Measurements from ENCODE around the gene FNDC7.
"Not testable (repeated sequence)": the region's sequence is repeated elsewhere in the genome, so short reads cannot be mapped to it uniquely, and the experiment has no call there.

Gene FNDC7

GRCh38 chr1:108753363-108753762 lies 40.7 kb downstream of the FNDC7 start:
- ChIA-PET POLR2A (no interaction called here), CTCF (no interaction called here)
- no peak for TF ChIP-seq FOXA1 (IDR thresholded peaks at IDR 0.05)
- no peak for TF ChIP-seq LEF1 (IDR thresholded peaks at IDR 0.05; ENCODE audit: borderline replicate concordance)

GRCh38 chr1:108758796-108759195 lies 46.1 kb downstream of the FNDC7 start:
- no peak for TF ChIP-seq SP1 (IDR thresholded peaks at IDR 0.05)
- TF ChIP-seq LEF1 (IDR thresholded peaks at IDR 0.05; ENCODE audit: borderline replicate concordance): no peak
- DNase-seq (ENCODE audit: extremely low spot score): no peak

More at GRCh38 chr1:108753363-108753762, 40.7 kb downstream of the FNDC7 start:
- DNase-seq (ENCODE audit: extremely low spot score): no peak

GRCh38 chr1:108767115-108767514 lies 54.4 kb downstream of the FNDC7 start:
- no peak for TF ChIP-seq SUZ12 (IDR thresholded peaks at IDR 0.05)
- POLR2A ChIA-PET: no interaction called here
- CTCF ChIA-PET: no interaction called here
- no peak for DNase-seq (ENCODE audit: extremely low spot score)

More at GRCh38 chr1:108758796-108759195, 46.1 kb downstream of the FNDC7 start:
- CTCF ChIA-PET: no interaction called here
- POLR2A ChIA-PET: no interaction called here

- DNase-seq (ENCODE audit: extremely low spot score): no peak
- ChIA-PET CTCF (no interaction called here), POLR2A (no interaction called here)
- TF ChIP-seq HDGF (IDR thresholded peaks at IDR 0.05; ENCODE audit: borderline replicate concordance): no peak
- no peak for TF ChIP-seq TARDBP (IDR thresholded peaks at IDR 0.05)
- TF ChIP-seq FOXA1 (IDR thresholded peaks at IDR 0.05): no peak
- TF ChIP-seq NFRKB (IDR thresholded peaks at IDR 0.05): no peak
- no peak for TF ChIP-seq PKNOX1 (IDR thresholded peaks at IDR 0.05)
- TF ChIP-seq FOXK2 (IDR thresholded peaks at IDR 0.05): no peak
These were observed 55.0 kb downstream of the FNDC7 start for GRCh38 chr1:108767708-108768107.

- TF ChIP-seq NFRKB (IDR thresholded peaks at IDR 0.05) (no peak), SP1 (IDR thresholded peaks at IDR 0.05) (no peak), FOXK2 (IDR thresholded peaks at IDR 0.05) (no peak), ARNT (IDR thresholded peaks at IDR 0.05) (no peak), LEF1 (IDR thresholded peaks at IDR 0.05; ENCODE audit: borderline replicate concordance) (no peak), BHLHE40 (IDR thresholded peaks at IDR 0.05; ENCODE audit: borderline replicate concordance) (no peak)
- ChIA-PET POLR2A (no interaction called here), CTCF (no interaction called here)
- no peak for DNase-seq (ENCODE audit: extremely low spot score)
These were observed 65.1 kb downstream of the FNDC7 start for GRCh38 chr1:108777839-108778238.

- ChIA-PET POLR2A (no interaction called here), CTCF (no interaction called here)
- no peak for DNase-seq (ENCODE audit: extremely low spot score)
- TF ChIP-seq SUZ12 (IDR thresholded peaks at IDR 0.05): no peak
- TF ChIP-seq NFRKB (IDR thresholded peaks at IDR 0.05): no peak
- TF ChIP-seq FOXA1 (IDR thresholded peaks at IDR 0.05): no peak
- TF ChIP-seq TARDBP (IDR thresholded peaks at IDR 0.05): no peak
- no peak for TF ChIP-seq LEF1 (IDR thresholded peaks at IDR 0.05; ENCODE audit: borderline replicate concordance)
- no peak for TF ChIP-seq SP1 (IDR thresholded peaks at IDR 0.05)
- no peak for TF ChIP-seq L3MBTL2 (conservative IDR thresholded peaks at IDR 0.05)
- TF ChIP-seq FOXM1 (IDR thresholded peaks at IDR 0.05; ENCODE audit: borderline replicate concordance): no peak
- TF ChIP-seq ELF4 (IDR thresholded peaks at IDR 0.05): no peak
- TF ChIP-seq CTBP1 (IDR thresholded peaks at IDR 0.05; ENCODE audit: borderline replicate concordance): no peak
- TF ChIP-seq BHLHE40 (IDR thresholded peaks at IDR 0.05; ENCODE audit: borderline replicate concordance): no peak
- TF ChIP-seq ARNT (IDR thresholded peaks at IDR 0.05): no peak
- no peak for TF ChIP-seq FOXK2 (IDR thresholded peaks at IDR 0.05)
These were observed 66.7 kb downstream of the FNDC7 start for GRCh38 chr1:108779455-108779854.

GRCh38 chr1:108780937-108781574 lies 68.3 kb downstream of the FNDC7 start:
- DNase-seq (ENCODE audit: extremely low spot score): no peak
- POLR2A ChIA-PET: no interaction called here
- no peak for TF ChIP-seq LEF1 (IDR thresholded peaks at IDR 0.05; ENCODE audit: borderline replicate concordance)
- no peak for TF ChIP-seq NFRKB (IDR thresholded peaks at IDR 0.05)
- no peak for TF ChIP-seq SP1 (IDR thresholded peaks at IDR 0.05)
- TF ChIP-seq FOXK2 (IDR thresholded peaks at IDR 0.05): no peak
- no peak for TF ChIP-seq SUZ12 (IDR thresholded peaks at IDR 0.05)
- TF ChIP-seq CTBP1 (IDR thresholded peaks at IDR 0.05; ENCODE audit: borderline replicate concordance): no peak
- TF ChIP-seq FOXA1 (IDR thresholded peaks at IDR 0.05): no peak
- TF ChIP-seq ELF4 (IDR thresholded peaks at IDR 0.05): no peak
- TF ChIP-seq FOXM1 (IDR thresholded peaks at IDR 0.05; ENCODE audit: borderline replicate concordance): no peak
- TF ChIP-seq PKNOX1 (IDR thresholded peaks at IDR 0.05): no peak
- TF ChIP-seq HDGF (IDR thresholded peaks at IDR 0.05; ENCODE audit: borderline replicate concordance): no peak
- no peak for TF ChIP-seq L3MBTL2 (conservative IDR thresholded peaks at IDR 0.05)
- no peak for TF ChIP-seq TARDBP (IDR thresholded peaks at IDR 0.05)
- no peak for TF ChIP-seq ZNF384 (IDR thresholded peaks at IDR 0.05)
- no peak for TF ChIP-seq ARNT (IDR thresholded peaks at IDR 0.05)
- no peak for TF ChIP-seq BHLHE40 (IDR thresholded peaks at IDR 0.05; ENCODE audit: borderline replicate concordance)
- CTCF ChIA-PET: no interaction called here

- DNase-seq (ENCODE audit: extremely low spot score); CTCF ChIA-PET; POLR2A ChIA-PET: not testable (repeated sequence)
These were observed 68.9 kb downstream of the FNDC7 start for GRCh38 chr1:108781575-108781944.
